ENCODE data around the gene CFAP46. TPM values are rescaled to one million over a fixed set of nuclear protein-coding genes. Genes with fewer than 3 reads are reported as not detected.
A peak's percentile ranks its signal among the peaks of the same experiment; 100 is the strongest.
"Not testable (repeated sequence)": the region's sequence is repeated elsewhere in the genome, so short reads cannot be mapped to it uniquely, and the experiment has no call there.

Gene CFAP46
- total and polyA plus RNA-seq, 2 experiments from 2014 or later, result 0.20 to 0.22 TPM

- Histone ChIP-seq H3F3A (ENCODE audit: insufficient read depth) (no peaks in the 10 kb centered on the region), H3K9ac (no peak overlapping the region), H4K20me1 (ENCODE audit: insufficient read depth) (no peaks in the 10 kb centered on the region), H3K4me1 (ENCODE audit: insufficient read depth) (no peaks in the 10 kb centered on the region), H2AFZ (no peak overlapping the region), H3K4me2 (ENCODE audit: unreplicated experiment) (no peak overlapping the region), H3K27ac (no peak overlapping the region), H3K9me3 (ENCODE audit: low read depth) (no peaks in the 10 kb centered on the region), H3K27me3 (replicated peaks; ENCODE audit: insufficient read depth) (peaks cover 14% of the 10 kb centered on the region), H3K79me2 (ENCODE audit: insufficient read depth) (no peaks in the 10 kb centered on the region), H3K36me3 (ENCODE audit: low read depth) (no peaks in the 10 kb centered on the region), H3K4me3 (no peak overlapping the region), H3K9me2 (ENCODE audit: insufficient read depth) (no peaks in the 10 kb centered on the region)
- no peak for DNase-seq
- no peak for TF ChIP-seq EZH2 (IDR thresholded peaks at IDR 0.05; ENCODE audit: insufficient read depth, poor library complexity, severe bottlenecking)
- in situ Hi-C loops (cut with MboI), result no loop called here
- 78 to 79% methylated on average over 18 to 19 of the region's 19 CpGs for WGBS, 2 experiments (ENCODE audit: low coverage in 1 of 2, low lambda C conversion rate in 2 of 2, missing lambda C conversion rate in 2 of 2)
Observed at GRCh38 chr10:132937861-132938260, 4.5 kb downstream of the CFAP46 start.

GRCh38 chr10:132934953-132935352 lies 7.4 kb downstream of the CFAP46 start:
- H2AFZ ChIP-seq, result no peak overlapping the region
- TF ChIP-seq EZH2phosphoT487 (IDR thresholded peaks at IDR 0.05; ENCODE audit: insufficient read depth, low read depth), result no peak
- no peak for TF ChIP-seq EZH2 (IDR thresholded peaks at IDR 0.05; ENCODE audit: insufficient read depth, poor library complexity, severe bottlenecking)
- H3K4me2 ChIP-seq (ENCODE audit: unreplicated experiment), result no peak overlapping the region
- no peaks in the 10 kb centered on the region for H3K9me3 ChIP-seq (ENCODE audit: low read depth)
- H3K4me1 ChIP-seq (ENCODE audit: insufficient read depth), result no peaks in the 10 kb centered on the region
- H3K27me3 ChIP-seq (replicated peaks; ENCODE audit: insufficient read depth), result peaks cover 5% of the 10 kb centered on the region; the same call in 1 of the 2 replicates
- H3K9me2 ChIP-seq (ENCODE audit: insufficient read depth), result no peaks in the 10 kb centered on the region
- no peaks in the 10 kb centered on the region for H3F3A ChIP-seq (ENCODE audit: insufficient read depth)
- in situ Hi-C loops (cut with MboI), result no loop called here
- H3K4me3 ChIP-seq, result no peak overlapping the region
- 54 to 60% methylated on average over 5 to 6 of the region's 6 CpGs for WGBS, 2 experiments (ENCODE audit: low coverage in 1 of 2, low lambda C conversion rate in 2 of 2, missing lambda C conversion rate in 2 of 2)
- no peak for DNase-seq
- no peak overlapping the region for H3K27ac ChIP-seq
- no peaks in the 10 kb centered on the region for H3K79me2 ChIP-seq (ENCODE audit: insufficient read depth)
- no peaks in the 10 kb centered on the region for H4K20me1 ChIP-seq (ENCODE audit: insufficient read depth)
- no peaks in the 10 kb centered on the region for H3K36me3 ChIP-seq (ENCODE audit: low read depth)
- H3K9ac ChIP-seq, result no peak overlapping the region

- DNase-seq, result no peak
- Histone ChIP-seq H3K9me2 (ENCODE audit: insufficient read depth) (no peaks in the 10 kb centered on the region), H3K79me2 (ENCODE audit: insufficient read depth) (no peaks in the 10 kb centered on the region), H3K4me1 (ENCODE audit: insufficient read depth) (no peaks in the 10 kb centered on the region), H3K4me3 (no peak overlapping the region), H3K36me3 (ENCODE audit: low read depth) (no peaks in the 10 kb centered on the region), H2AFZ (no peak overlapping the region), H3K4me2 (ENCODE audit: unreplicated experiment) (no peak overlapping the region), H3K27me3 (replicated peaks; ENCODE audit: insufficient read depth) (peaks cover 5% of the 10 kb centered on the region; the same call in 1 of the 2 replicates), H3K9ac (no peak overlapping the region), H3K9me3 (ENCODE audit: low read depth) (no peaks in the 10 kb centered on the region), H3F3A (ENCODE audit: insufficient read depth) (no peaks in the 10 kb centered on the region), H3K27ac (no peak overlapping the region), H4K20me1 (ENCODE audit: insufficient read depth) (no peaks in the 10 kb centered on the region)
- 68 to 71% methylated on average over 30 of the region's 30 CpGs for WGBS, 2 experiments (ENCODE audit: low coverage in 1 of 2, low lambda C conversion rate in 2 of 2, missing lambda C conversion rate in 2 of 2)
- in situ Hi-C loops (cut with MboI), result no loop called here
- TF ChIP-seq EZH2phosphoT487 (IDR thresholded peaks at IDR 0.05; ENCODE audit: insufficient read depth, low read depth) (no peak), EZH2 (IDR thresholded peaks at IDR 0.05; ENCODE audit: insufficient read depth, poor library complexity, severe bottlenecking) (no peak)
Observed at GRCh38 chr10:132933308-132934042, 8.9 kb downstream of the CFAP46 start.

GRCh38 chr10:132932461-132933307 lies 9.7 kb downstream of the CFAP46 start:
- in situ Hi-C loops (cut with MboI), result no loop called here
- H3K9me3 ChIP-seq (ENCODE audit: low read depth), result no peaks in the 10 kb centered on the region
- DNase-seq, result no peak

GRCh38 chr10:132931258-132932250 lies 10.8 kb downstream of the CFAP46 start:
- H3F3A ChIP-seq (ENCODE audit: insufficient read depth); H3K36me3 ChIP-seq (ENCODE audit: low read depth); H4K20me1 ChIP-seq (ENCODE audit: insufficient read depth); H3K27me3 ChIP-seq (replicated peaks; ENCODE audit: insufficient read depth); in situ Hi-C loops (cut with MboI); H2AFZ ChIP-seq; DNase-seq; H3K9me3 ChIP-seq (ENCODE audit: low read depth); H3K79me2 ChIP-seq (ENCODE audit: insufficient read depth); H3K4me3 ChIP-seq; H3K27ac ChIP-seq; H3K9me2 ChIP-seq (ENCODE audit: insufficient read depth); H3K4me1 ChIP-seq (ENCODE audit: insufficient read depth); H3K4me2 ChIP-seq (ENCODE audit: unreplicated experiment): not testable (repeated sequence)
- WGBS, 2 experiments (ENCODE audit: low coverage in 1 of 2, low lambda C conversion rate in 2 of 2, missing lambda C conversion rate in 2 of 2), result 72 to 100% methylated on average over 1 to 6 of the region's 6 CpGs
- H3K9ac ChIP-seq, result peak overlapping the region; percentile 50

More at GRCh38 chr10:132932461-132933307, 9.7 kb downstream of the CFAP46 start:
- TF ChIP-seq EZH2 (IDR thresholded peaks at IDR 0.05; ENCODE audit: insufficient read depth, poor library complexity, severe bottlenecking), result no peak
- no peak for TF ChIP-seq EZH2phosphoT487 (IDR thresholded peaks at IDR 0.05; ENCODE audit: insufficient read depth, low read depth)
- Histone ChIP-seq H2AFZ (no peak overlapping the region), H3K36me3 (ENCODE audit: low read depth) (no peaks in the 10 kb centered on the region), H3K4me3 (no peak overlapping the region), H3K4me2 (ENCODE audit: unreplicated experiment) (no peak overlapping the region), H3K79me2 (ENCODE audit: insufficient read depth) (no peaks in the 10 kb centered on the region), H3K9me2 (ENCODE audit: insufficient read depth) (no peaks in the 10 kb centered on the region), H3K27me3 (replicated peaks; ENCODE audit: insufficient read depth) (peaks cover 5% of the 10 kb centered on the region; the same call in 1 of the 2 replicates), H4K20me1 (ENCODE audit: insufficient read depth) (no peaks in the 10 kb centered on the region), H3K27ac (no peak overlapping the region), H3F3A (ENCODE audit: insufficient read depth) (no peaks in the 10 kb centered on the region), H3K9ac (no peak overlapping the region), H3K4me1 (ENCODE audit: insufficient read depth) (no peaks in the 10 kb centered on the region)
- 82% methylated on average over 22 to 25 of the region's 25 CpGs for WGBS, 2 experiments (ENCODE audit: low coverage in 1 of 2, low lambda C conversion rate in 2 of 2, missing lambda C conversion rate in 2 of 2)

- H3K79me2 ChIP-seq (ENCODE audit: insufficient read depth); H4K20me1 ChIP-seq (ENCODE audit: insufficient read depth); H3K4me1 ChIP-seq (ENCODE audit: insufficient read depth); H3F3A ChIP-seq (ENCODE audit: insufficient read depth); H3K27ac ChIP-seq; DNase-seq; H3K27me3 ChIP-seq (replicated peaks; ENCODE audit: insufficient read depth); H3K9ac ChIP-seq; H3K9me3 ChIP-seq (ENCODE audit: low read depth); in situ Hi-C loops (cut with MboI); H2AFZ ChIP-seq; H3K4me2 ChIP-seq (ENCODE audit: unreplicated experiment); H3K9me2 ChIP-seq (ENCODE audit: insufficient read depth); H3K4me3 ChIP-seq; H3K36me3 ChIP-seq (ENCODE audit: low read depth): not testable (repeated sequence)
- 15% methylated on average over 2 of the region's 3 CpGs; no CpG with 5 or more reads in 1 of the 2 experiments for WGBS, 2 experiments (ENCODE audit: low coverage in 1 of 2, low lambda C conversion rate in 2 of 2, missing lambda C conversion rate in 2 of 2)
Observed at GRCh38 chr10:132930701-132931100, 11.7 kb downstream of the CFAP46 start.

Measured in GM23248 (cell line).